ENCODE data around the gene SNCG.
"Not testable (repeated sequence)": the region's sequence is repeated elsewhere in the genome, so short reads cannot be mapped to it uniquely, and the experiment has no call there.

Gene SNCG

DNA sequence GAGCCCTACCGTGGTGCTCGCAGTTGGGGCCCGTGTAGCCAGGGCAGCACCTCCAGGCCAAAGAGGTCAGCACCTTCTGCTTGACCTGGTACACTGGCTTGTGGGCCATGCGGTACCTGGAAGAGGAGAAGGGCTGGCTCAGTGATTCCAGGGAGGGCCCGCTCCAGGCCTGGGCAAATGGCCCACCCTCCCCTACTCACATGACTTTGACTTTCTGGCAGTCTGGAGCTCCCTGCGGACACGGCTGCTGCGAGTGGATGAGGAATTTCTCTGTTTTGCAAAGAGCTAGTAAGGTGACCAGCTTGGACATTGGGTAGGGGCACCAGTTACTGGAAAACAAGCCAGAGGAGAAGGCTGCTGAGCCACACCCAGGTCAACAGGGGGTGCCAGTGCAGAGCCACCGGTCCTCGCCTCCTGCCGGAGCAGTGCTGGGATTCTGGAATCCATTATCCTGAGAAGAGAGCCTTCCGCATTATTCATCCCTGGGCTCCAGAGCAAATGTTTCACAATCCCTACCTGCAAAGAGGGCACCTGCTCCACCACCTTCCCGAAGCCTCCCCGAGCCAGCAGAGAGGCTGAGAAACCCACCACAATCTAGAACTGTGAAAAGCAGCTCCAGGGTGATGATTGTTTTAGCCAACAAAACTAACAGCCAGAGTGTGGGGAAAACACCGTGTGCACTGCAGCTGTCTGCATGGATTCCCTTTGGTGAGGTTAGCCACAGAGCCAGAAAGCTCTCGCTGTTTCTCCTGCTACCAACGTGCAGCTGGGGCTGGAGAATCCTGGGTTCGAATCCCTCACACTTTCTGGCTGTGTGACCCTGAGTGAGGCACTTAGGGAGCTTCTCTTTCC, 12.8 kb upstream of the SNCG start:
- DNase-seq (ENCODE audit: low read depth), result peak; percentile 40
- no peak overlapping the region for H3K4me3 ChIP-seq (ENCODE audit: low read length)
- TF ChIP-seq, protein P1, sequence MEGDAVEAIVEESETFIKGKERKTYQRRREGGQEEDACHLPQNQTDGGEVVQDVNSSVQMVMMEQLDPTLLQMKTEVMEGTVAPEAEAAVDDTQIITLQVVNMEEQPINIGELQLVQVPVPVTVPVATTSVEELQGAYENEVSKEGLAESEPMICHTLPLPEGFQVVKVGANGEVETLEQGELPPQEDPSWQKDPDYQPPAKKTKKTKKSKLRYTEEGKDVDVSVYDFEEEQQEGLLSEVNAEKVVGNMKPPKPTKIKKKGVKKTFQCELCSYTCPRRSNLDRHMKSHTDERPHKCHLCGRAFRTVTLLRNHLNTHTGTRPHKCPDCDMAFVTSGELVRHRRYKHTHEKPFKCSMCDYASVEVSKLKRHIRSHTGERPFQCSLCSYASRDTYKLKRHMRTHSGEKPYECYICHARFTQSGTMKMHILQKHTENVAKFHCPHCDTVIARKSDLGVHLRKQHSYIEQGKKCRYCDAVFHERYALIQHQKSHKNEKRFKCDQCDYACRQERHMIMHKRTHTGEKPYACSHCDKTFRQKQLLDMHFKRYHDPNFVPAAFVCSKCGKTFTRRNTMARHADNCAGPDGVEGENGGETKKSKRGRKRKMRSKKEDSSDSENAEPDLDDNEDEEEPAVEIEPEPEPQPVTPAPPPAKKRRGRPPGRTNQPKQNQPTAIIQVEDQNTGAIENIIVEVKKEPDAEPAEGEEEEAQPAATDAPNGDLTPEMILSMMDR (IDR thresholded peaks at IDR 0.05; ENCODE audit: insufficient read depth, low read depth, low read length, missing control alignments), result no peak

DNA sequence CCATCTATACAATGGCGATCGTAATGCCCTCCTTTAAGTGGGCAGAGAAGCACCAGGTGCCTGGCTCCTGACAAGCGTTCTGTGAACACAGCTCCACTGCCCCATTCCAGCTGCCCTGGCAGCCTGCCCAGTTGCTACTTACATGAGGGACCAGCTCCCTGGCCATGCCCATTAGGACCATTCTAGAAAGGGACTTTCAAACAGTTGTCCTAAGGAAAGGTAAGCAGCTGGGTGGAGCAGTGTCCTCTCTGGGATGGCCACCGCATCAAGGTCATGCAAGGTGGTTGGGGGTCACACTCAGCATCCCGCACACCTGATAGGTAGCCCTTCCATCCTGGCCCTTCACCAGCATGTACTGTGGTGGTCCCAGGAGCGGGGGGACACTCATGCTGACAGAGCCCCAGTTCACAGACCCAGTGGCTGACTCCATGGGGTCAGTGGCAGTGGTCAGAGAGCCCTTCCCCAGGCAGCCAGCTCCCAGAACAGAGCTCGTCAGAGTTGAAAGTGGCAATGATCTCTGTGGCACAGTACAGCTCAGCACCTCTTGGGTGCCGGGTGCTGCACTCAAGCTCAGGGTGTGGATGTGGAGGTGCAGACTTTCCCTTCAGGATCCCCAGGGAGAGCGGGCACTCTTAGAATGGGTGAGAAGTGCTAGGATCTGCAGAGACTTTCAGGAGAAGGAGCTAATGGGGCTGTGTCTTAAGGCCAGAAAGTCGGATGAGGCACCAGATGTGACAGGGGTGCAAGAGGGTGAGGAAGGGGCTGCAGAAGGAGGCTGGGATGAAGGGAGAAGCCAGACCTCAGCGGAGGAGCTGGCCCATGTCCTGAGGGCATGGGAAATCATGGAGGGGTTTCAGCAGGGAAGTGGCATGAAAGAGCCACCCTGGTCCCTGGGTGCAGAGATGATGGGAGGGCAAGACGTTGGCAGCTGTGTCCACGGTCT, 11.9 kb upstream of the SNCG start:
- H3K4me3 ChIP-seq (ENCODE audit: low read length), result no peak overlapping the region
- no peak for DNase-seq (ENCODE audit: low read depth)
- TF ChIP-seq, protein P1 (IDR thresholded peaks at IDR 0.05; ENCODE audit: insufficient read depth, low read depth, low read length, missing control alignments), result no peak

DNA sequence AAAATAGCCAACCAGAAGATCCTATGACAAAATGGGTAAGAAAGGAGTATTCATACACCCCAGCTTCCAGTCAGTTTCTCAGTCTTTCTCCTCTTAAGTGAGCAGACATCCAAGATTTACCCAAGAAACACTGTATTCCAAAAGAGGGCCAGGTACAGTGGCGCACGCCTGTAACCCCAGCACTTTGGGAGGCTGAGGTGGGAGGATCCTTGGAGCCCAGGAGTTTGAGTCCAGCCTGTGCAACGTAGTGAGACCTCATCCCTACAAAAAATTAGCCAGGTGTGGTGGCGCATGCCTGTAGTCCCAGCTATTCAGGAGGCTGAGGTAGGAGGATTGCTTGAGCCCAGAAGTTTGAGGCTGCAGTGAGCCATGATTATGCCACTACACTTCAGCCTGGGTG, 10.6 kb upstream of the SNCG start:
- DNase-seq (ENCODE audit: low read depth); H3K4me3 ChIP-seq (ENCODE audit: low read length): not testable (repeated sequence)

DNA sequence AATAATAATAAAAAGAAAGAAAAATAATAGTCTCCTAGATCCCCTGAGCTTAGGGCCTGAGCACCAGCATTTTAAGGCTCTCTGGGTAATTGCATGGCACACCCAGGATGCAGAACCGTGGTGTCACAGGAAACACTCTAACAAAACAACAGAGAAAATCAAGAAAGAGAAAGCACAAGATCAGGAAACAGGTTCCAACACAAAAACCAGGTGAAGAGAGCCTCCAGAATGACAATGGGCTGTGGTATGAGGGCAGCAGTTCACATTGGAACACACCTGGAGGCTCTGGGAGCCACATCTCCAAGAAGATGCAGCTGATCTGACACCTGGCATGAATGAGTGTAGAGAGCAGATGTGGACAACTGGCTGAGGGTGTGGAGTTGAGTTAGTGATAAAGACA, 8.1 kb upstream of the SNCG start:
- TF ChIP-seq, protein P1 (IDR thresholded peaks at IDR 0.05; ENCODE audit: insufficient read depth, low read depth, low read length, missing control alignments), result no peak
- H3K4me3 ChIP-seq (ENCODE audit: low read length), result no peak overlapping the region
- DNase-seq (ENCODE audit: low read depth), result no peak

DNA sequence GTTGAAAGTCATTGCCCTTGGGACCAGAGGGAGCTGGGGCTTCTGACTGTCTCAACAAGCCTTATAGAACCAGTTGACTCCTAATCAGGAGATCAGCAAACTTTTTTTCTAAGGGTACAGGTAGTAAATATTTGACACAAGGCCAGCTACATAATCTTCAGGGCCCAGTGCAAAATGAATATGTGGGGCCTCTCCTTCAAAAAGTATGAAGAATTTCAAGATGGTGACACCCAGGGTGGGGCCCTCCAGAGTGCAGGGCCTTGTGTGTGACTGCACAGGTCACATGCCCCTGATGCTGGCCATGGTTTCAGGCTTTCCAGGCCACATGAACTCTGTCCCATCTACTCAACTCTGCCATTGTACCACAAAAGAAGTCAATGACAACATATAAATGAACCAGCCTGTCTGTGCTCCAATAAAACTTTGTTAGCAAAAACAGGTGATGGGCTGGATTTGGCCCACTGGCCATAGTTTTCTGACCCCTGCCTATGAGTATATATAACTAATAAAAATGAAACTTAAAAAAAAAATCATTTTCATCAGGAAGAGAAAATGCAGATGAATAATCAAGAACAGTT, 7.1 kb upstream of the SNCG start:
- TF ChIP-seq, protein P1 (IDR thresholded peaks at IDR 0.05; ENCODE audit: insufficient read depth, low read depth, low read length, missing control alignments), result no peak
- DNase-seq (ENCODE audit: low read depth), result no peak
- no peak overlapping the region for H3K4me3 ChIP-seq (ENCODE audit: low read length)

DNA sequence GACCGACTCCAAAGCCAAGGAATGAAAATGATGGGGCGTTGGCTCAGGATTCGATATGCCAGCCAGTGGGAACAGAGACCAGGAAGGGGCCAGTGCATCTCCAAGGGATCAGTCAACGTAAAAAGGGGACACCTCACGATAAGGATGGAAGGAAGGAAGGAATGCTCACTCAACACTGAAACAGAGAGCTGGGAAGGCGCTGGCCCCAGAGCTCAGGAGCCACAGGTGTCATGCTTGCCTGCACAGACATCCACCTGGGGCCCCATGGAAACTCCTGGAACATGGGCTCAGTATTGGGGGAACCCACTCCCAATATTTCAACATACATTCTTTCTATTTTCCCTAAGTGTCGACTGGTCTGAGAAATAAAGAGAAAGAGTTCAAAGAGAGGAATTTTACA, 6.3 kb upstream of the SNCG start:
- no peak overlapping the region for H3K4me3 ChIP-seq (ENCODE audit: low read length)
- no peak for DNase-seq (ENCODE audit: low read depth)

DNA sequence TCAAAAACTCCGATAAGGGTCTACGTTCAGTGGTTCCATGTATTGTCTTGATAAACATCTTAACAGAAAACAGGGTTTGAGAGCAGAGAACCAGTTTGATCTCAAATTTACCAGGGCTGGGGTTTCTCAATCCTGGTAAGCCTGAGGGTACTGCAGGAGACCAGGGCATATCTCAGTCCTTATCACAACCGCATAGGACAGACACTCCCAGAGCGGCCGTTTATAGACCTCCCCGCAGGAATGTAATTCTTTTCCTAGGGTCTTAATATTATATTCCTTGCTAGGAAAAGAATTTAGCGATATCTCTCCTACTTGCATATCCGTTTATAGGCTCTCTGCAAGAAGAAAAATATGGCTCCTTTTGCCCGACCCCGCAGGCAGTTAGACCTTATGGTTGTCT, 5.7 kb upstream of the SNCG start:
- not testable (repeated sequence) for H3K4me3 ChIP-seq (ENCODE audit: low read length); DNase-seq (ENCODE audit: low read depth)

More for the DNA sequence above, 6.3 kb upstream of the SNCG start:
- TF ChIP-seq, protein P1 (IDR thresholded peaks at IDR 0.05; ENCODE audit: insufficient read depth, low read depth, low read length, missing control alignments), result no peak
